Muscle of arm (tissue), 12 donors: ENCODE results near the gene MOV10L1. TPM values are rescaled to one million over a fixed set of nuclear protein-coding genes. Genes with fewer than 3 reads are reported as not detected.

Experiments used
- DNase-seq: peaks from one replicate; pipeline ENCODE4 v3.0.0-alpha.2; 2013
- polyA plus RNA-seq, 12 donors: library from polyadenylated mRNA; unstranded; fragments of 120-200 nt; gene quantifications; one replicate each; pipeline ENCODE4 v1.2.1, GENCODE V29; 2013; ENCODE audit not compliant: insufficient read length in 12 of 12

MOV10L1 gene
- polyA plus RNA-seq, 12 donors = 0.10 to 0.73 (median 0.49) TPM; not detected in 3

GRCh38 chr22:50175921-50176849 lies 86.4 kb downstream of the MOV10L1 start:
- DNase-seq = no peak

GRCh38 chr22:50176850-50177536 lies 87.2 kb downstream of the MOV10L1 start:
- no peak for DNase-seq

- DNase-seq = no peak
Measured at GRCh38 chr22:50177537-50178470, 88.0 kb downstream of the MOV10L1 start.

- no peak for DNase-seq
Measured at GRCh38 chr22:50178471-50178864, 88.7 kb downstream of the MOV10L1 start.

- DNase-seq = no peak
Measured at GRCh38 chr22:50178871-50179869, 89.4 kb downstream of the MOV10L1 start.

GRCh38 chr22:50179937-50180726 lies 90.3 kb downstream of the MOV10L1 start:
- DNase-seq = no peak

GRCh38 chr22:50180727-50181521 lies 91.1 kb downstream of the MOV10L1 start:
- no peak for DNase-seq

- no peak for DNase-seq
Measured at GRCh38 chr22:50182176-50183081, 92.6 kb downstream of the MOV10L1 start.

- no peak for DNase-seq
Measured at GRCh38 chr22:50183141-50183971, 93.5 kb downstream of the MOV10L1 start.

- peak; percentile 50 for DNase-seq
Measured at GRCh38 chr22:50184004-50184901, 94.4 kb downstream of the MOV10L1 start.

- no peak for DNase-seq
Measured at GRCh38 chr22:50184902-50185374, 95.1 kb downstream of the MOV10L1 start.

GRCh38 chr22:50185375-50186087 lies 95.7 kb downstream of the MOV10L1 start, which contains the start of gene TRABD:
TRABD (plus strand) TSS chr22:50185913; CDS start chr22:50193061, 7,148 bp downstream.
- peak; percentile 87 for DNase-seq

GRCh38 chr22:50186181-50186714 lies 96.4 kb downstream of the MOV10L1 start:
- DNase-seq = no peak
